Measurements from ENCODE around the gene MED13L.
"Not testable (repeated sequence)": the region's sequence is repeated elsewhere in the genome, so short reads cannot be mapped to it uniquely, and the experiment has no call there.

MED13L gene

DNA sequence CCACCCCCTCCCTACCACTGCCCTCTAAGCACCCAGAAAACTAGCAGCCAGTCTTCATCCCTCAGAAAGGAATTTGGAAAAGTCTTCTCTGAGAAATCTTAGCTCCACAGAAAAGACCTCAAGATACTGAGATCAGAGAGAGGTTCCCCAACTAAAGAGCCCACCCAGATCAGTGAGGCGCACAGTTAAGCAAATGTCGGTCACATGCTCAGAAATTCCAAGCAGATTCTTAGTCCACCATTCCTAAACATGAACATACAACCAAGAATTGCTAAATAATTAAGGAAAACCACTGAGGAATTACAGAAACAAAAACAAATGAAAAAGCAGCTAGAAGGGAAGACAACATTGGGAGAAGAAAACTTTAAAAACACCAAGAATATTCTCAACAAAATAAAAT lies 32.3 kb downstream of the MED13L start:
- DNase-seq = no peak

DNA sequence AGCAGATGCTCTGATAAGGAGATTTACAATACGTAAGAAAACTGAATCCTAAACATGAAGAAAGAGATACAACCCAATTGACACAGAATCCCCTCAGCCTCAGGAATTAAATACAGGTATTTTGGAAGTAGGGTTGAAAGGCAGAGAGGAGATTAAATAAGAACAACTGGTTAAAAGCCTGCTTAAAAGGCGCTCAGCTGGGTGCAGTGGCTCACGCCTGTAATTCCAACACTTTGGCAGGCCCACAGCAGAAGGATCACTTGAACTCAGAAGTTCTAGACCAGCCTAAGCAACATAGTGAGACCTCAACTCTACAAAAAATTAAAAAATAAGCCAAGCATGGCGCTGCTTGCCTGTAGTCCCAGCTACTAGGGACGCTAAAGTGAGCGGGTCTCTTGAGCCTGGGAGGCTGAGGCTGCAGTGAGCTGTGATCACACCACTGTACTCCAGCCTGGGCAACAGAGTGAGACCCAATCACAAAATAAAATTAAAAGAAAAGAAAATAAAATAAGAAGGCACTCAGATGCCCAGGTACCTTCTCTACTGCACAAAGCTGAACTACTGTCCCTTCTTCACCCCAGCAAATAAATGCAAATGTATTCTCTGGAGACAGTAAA lies 32.9 kb downstream of the MED13L start:
- DNase-seq = no peak

DNA sequence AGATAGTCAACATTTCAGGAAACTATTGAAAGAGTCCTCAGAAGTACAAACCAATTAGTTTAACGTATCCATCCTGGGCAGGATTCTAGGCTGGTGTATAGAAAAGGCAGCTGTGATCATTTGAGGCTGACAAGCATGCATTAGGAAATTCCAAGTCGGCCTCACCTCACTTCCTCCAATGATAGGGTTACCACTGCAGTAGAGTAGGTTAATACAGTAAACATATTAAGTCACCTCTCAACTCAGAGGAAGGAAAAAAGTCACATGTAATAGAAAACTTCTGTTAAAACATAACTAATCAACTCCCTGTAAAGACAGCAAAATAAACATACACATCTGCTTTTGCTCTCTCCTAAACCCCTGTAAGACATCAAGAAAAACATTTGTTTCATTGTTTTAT lies 33.5 kb downstream of the MED13L start:
- DNase-seq = no peak

DNA sequence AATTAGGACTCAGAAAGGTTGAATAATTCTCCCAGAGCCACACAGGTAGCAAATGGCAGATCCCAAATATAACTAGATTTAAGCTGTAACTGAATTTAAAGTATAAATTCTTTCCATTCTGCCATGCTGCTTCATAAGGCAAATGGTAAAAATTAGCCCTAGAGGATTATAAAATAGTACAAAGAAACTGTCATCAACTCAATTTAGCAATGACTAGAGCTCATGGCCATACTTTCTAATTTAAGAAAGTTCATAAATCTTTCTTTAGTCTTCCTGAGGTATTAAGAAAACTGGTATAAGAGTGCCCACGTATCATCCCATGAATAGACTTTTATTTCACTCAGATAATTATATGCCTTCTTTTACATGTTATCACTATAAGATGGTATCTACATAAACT lies 34.8 kb downstream of the MED13L start:
- DNase-seq = no peak

DNA sequence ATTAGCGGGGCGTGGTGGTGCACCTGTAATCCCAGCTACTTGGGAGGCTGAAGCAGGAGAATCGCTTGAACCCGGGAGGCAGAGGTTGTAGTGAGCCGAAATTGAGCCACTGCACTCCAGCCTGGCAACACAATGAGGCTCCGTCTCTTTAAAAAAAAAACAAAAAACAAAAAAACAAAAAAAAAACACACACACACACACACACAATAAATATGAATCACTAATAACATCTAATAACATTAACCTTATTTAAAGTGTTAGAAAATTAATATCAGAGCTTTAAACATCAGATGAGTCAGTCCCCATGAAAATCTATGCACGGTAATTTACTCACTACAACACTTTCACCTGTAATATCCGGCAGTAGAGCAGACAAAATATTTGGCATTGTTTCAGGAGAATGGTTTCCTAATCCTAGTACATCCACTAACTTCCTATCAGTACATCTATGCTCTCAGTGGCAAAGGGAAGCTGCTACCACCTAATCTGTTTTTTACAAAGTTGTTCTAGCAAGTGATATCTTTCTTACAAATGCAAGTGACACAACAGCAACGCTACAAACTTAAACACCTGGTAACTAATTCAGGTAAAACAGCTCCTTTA lies 36.2 kb downstream of the MED13L start:
- no peak for DNase-seq

DNA sequence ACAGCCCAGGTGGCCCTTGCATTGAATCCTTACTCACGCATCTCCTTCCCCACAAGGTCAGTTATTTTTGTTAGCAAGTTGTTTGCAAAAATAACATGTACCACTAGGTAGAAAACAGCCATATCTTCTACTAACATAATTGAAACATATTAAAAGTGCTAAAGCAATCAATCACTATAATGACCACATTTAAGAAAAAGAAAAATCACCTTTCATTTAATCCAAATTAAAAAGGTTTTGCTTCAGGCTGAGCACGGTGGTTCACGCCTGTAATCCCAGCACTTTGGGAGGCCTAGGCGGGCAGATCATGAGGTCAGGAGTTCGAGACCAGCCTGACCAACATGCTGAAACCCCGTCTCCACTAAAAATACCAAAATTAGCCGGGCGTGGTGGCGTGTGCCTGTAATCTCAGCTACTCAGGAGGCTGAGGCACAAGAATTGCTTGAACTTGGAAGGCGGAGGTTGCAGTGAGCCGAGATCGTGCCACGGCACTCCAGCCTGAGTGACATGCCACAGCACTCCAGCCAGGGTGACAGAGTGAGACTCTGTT lies 38.8 kb downstream of the MED13L start:
- not testable (repeated sequence) for DNase-seq

DNA sequence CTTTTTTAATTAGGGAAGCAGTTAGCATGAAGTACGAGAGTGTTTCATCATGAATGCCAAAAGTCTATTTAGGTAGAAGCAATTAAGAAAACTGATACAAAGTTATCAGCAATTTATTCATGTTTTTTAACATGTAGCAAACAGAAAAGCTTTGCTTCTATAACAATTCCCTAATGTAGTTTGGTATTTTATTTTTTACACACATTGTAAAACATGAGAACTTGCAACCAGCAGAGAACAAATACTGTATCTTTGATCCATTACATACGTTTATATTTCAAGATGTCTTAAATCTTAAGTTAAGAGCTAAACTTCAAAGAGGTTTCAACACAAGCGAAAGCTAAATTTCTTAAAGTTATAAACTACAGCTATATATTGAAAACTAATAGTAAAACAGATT lies 39.3 kb downstream of the MED13L start:
- DNase-seq = no peak

DNA sequence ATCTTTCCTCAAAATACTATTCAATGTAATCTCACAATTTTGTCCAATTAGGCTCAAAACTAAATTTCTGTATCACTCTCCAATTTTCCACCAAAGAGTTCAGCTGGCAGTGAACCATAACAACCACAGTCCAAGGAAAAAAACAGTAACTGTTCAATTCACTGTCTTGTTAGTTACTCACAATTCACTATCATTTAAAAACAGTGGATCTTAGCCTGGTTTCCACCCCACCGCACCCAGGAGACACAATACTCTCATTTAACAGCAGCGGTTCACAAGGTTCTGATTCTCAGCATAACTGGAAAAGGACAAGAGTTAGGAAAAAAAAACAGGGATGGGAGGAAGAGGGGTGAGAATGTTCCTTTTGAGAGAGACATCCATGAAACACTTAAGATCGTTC lies 40.5 kb downstream of the MED13L start:
- no peak for DNase-seq

DNA sequence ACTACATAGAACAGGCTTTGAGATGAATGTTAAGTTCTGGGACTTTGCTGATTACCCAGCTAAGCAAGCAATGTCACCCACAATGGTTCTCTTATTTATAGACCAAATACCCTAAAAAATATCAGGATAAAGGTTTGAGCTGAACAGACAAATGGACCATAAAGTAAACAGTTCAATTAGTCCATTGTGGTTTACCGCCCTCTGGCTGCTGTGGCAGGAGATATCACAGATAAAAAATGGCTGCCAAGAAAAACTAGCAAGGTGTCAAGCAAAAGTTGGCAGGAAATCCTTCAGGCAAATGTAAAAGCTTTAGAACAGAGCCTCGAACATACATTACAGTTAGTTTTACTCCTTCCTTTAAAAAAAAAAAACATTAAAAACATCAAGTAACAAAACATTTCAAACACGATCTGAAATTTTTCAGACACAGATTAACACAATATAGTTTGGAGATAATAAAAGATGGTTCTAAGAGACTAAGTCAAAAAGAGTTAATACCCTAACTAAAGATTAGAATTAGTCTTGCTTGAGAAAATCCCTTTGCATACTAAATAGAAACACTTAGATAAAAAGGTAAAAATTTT lies 41.3 kb downstream of the MED13L start:
- DNase-seq = peak; percentile 27

DNA sequence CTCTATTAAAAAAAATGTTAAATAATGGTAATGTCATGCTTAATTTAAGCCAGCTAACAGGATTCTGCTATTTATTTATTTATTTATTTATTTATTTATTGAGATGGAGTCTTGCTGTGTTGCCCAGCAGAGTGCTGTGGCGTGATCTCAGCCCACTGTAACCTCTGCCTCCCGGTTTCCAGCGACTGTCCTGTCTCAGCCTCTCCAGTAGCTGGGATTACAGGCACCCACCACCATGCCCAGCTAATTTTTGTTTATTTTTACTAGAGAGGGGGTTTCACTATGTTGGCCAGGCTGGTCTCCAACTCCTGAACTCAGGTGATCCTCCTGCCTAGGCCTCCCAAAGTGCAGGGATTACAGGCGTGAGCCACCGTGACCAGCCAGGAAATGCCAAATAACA lies 43.3 kb downstream of the MED13L start:
- not testable (repeated sequence) for DNase-seq

DNA sequence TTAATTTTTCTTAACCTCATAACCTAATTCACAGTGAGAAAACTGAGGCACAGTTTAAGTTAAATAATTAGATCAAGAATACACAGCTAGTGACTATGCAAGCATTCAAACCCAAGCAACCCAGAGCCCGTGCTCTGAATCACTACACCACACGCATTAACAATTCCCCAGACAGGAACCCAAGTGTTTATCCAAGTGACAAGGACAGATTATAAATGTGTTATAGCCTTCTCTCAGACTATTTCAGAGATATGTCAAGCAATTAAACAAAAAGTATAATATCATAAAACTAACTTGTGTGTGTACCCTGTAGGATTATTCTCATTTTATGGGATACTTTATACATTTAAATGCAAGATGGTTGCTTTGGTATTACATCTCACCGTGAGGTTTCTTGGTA lies 43.8 kb downstream of the MED13L start:
- DNase-seq = no peak

DNA sequence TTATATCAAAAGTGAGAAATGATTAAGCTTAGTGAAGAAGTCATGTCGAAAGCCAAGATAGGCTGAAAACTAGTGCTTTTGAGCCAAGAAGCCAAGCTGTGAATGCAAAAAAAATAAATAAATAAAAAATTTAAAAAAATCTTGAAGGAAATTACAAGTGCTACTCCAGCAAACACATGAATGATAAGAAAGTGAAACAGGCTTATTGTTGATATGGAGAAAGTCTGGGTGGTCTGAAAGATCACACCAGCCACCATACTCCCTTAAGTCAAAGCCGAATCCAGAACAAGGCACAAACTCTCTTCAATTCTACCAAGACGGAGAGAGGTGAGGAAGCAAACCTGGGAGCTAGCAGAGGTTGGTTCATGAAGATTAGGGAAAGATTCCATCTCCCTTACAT lies 49.7 kb downstream of the MED13L start:
- DNase-seq = no peak

DNA sequence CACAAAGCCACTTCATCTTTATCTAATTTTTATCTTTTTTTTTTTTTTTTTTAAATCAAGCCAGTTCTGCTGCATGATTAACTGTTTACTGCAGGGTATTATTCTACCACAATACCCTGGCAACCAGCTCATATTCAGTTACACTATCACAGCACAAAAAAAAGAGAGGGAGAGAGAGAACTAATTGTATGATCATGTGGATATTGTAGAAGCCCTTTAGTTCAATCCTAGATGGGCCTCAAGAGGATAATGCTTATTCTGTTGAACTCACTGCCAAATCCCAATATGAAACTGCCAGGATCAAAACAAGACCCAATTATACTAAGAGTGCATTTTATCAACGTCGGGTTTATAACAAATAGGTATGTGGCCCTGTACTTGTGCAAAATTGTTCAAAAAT lies 51.5 kb downstream of the MED13L start:
- no peak for DNase-seq

DNA sequence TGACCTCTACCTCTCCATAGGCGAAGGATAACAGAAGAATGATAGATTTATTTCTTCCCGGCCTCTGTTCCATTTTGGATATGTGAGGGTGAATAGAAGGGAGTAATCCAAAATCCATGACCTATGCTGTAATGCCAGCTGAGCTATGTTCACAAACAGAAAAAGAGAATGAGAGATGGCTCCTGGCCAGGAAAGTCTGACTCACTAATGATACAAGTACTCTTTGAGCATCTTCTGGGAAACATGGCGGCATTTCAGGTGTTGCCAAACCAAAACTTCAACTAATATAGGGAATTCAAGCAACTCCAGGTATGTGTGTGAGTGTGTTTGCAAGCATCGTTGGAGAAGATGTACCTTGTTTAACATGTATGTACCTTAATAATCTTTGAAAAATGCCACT lies 55.1 kb downstream of the MED13L start:
- peak; percentile 65 for DNase-seq

DNA sequence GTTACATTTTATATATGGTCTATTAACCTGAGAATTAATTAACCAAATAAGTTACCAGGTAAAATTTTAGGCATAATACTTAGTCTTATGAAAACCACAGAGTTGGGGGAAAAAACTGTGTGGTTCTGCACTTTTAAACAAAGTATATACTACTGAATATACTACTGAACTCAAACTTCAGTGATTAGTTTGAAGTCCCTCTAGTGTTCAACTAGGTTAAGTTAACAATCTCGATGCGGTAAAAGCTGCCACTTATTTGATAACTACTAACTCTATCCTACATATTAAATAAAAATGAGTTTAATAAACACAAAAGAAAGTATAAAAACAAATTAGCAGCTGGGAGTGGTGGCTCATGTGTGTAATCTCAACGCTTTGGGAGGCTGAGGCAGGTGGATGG lies 56.7 kb downstream of the MED13L start:
- no peak for DNase-seq

DNA sequence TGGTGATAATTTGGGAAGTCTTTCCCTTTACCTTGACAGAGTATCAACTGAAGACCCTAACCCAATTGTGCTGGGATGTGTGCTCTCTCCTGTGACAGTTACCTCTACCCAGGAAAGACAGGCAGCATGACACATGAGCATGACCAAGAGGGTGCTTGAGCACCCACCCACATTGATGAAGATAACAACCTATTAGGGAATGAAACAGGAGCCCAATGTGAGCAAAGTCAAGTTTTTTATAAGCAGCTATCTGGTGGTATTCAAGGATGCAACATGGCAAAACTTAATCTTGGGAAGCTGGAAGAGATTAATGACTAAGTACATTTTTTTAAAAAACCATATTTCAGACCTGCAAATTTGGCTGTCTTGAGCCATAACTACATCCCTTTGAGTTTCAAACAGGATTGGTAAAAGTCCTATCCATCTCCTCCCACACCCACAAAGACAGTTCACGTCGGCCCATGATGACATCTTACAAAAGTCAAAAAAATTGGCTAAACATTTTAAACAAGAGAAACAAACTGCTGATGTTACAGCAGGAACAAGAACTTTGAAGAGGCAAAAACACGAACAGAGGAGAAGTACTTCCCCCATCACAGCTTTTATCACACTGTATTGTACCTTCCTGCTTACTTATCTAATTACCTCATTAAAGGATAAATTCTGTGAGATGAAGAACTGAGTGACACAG lies 60.3 kb downstream of the MED13L start:
- DNase-seq = no peak

DNA sequence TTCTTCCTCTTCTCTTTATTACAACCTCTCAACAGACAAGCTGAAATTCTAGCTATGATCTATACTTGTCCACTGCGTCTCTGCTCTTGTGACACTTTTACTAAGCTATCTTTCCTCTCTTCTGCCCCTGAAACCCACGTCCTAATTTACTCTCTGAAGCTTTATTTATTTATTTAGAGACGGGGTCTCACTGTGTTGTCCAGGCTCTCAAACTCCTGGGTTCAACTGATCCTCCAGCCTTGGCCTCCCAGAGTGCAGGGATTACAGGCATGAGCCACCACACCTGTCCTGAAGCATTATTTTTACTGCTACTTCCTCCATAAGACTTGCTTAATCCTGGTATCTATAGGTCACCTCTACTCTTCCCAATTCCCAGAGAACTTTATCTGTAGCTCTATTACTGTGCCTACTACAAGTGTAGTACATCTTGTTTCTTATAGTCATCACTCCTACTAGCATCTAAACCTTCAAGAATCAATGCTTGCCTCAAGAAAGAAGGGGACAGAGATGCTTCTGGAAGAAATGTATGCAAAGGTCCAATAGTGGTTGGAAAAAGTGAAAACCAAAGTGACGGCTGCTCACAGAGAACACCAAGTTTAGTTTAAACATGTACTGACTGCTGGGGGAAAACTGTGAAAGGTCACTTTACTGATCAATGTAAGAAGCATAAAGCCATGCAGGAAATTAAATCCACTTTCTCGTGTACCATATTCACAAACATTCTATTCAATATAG lies 61.3 kb downstream of the MED13L start:
- DNase-seq = no peak

DNA sequence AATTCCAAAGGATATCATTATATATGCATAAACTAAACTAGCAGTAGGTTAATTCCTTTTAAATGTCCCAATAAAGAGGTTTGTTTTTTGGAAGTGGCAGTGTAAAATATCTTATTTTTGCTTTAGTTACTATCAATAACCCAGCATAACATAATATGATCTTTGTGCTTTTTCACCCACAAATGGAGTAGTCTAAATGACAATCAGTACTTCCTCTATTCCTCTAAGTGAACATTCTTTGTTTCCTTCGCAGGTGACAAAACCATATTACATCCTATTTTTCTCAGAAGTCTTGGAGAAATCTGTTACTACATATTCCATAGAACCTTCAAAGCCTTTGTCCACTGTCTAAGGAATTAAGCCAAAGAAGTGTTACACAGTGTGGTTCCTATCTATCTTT lies 62.5 kb downstream of the MED13L start:
- no peak for DNase-seq

DNA sequence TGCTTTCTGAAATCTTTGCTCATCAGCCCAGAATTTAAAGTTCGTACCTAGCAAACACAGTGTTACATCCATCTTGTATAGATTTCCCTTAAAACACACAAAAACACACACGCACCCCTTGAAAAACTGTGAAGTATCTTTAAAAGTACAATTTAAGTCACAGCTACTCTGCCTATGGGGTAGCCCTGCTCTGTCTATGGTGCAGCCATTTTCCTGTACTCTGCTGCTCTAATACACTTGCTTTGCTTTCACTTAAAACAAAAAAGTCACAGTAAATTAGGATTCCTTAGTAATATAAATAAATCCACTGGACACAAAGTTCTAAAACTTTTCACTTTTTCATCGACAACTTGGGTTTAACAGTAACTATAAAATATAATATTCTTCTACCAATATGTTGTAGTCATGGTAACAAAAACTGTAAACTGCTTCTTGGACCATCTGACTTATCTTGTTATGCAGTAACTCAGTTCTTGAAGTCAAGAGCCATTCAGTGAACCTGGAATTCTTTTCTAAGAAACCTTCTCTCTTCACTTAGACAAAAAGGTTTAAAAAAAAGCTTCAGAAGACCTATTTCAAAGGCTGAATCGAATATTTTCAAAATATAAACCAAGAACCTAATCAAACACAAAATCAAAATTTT lies 63.5 kb downstream of the MED13L start:
- no peak for DNase-seq

DNA sequence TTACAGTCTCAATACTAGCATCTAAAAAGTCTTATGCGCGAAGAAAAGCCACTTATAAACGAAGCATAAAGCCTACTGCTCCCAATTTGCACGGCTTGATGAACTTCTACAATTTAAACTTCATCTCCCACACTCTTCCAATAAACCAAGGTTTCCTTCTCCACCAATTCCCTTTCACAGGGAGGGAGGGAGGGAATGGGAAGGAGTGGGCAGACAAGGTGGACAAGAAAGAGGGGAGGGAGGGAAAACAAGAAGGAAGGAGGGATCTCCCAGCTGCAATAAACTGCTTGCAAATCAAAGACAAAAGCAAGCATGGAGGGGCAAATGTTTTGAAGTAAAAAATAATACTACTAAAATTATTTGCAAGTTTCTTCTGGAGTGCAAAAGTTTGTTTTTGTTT lies 64.5 kb downstream of the MED13L start:
- no peak for DNase-seq

DNA sequence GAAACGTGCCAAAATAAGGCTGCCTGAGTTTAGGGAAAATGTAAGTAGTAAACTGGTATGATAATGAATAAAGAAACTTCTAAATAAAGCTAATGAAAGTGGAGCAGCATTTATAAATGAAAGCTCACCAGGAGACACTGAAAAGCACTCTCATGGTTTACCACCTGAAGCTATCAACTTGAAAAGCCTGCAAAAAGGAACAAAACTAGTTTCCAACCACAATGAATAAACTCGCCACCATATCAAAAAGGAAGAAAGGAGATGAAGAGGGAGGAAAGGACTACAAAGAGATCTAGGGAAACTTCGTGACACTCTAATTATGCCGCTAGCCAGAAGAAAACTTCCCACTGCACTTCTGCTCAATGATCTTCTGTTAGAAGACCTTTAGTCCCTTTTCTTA lies 66.7 kb downstream of the MED13L start:
- no peak for DNase-seq

DNA sequence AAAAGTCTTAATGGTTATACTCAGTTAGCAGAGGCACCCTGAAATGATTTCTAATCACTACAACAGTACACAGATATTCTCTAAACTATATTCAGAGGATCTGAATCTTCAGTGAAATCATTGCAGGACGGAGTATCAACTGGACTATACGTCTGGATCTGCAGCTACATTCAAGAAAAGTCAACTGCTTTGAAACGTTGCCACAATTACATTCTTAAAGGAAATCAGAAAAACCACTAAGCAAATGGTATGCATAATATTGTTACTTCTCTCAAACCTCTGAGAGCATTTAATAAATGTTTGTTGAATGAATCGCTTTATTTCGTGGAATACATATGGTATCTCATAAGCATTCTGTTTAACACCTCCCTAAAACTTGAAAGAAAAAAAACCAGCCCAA lies 67.4 kb downstream of the MED13L start:
- no peak for DNase-seq

DNA sequence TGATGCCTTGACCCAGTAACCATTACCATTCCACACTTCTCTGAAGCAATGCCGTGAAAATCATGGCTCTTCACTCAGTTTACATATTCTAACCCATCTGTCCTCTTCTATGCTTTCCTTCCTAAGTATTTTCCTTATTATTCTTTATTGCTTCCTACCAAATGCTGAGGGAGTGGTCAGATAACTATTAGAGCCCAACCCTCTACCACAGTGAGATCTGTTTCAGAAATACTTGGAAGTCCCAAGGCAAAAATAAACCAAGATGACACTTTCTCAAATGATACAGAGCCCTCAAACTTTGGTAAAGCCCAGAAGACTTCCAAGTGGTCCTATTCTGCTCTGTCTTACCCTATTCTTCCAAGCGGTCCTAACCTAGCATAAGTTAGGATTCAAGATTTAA lies 68.0 kb downstream of the MED13L start:
- no peak for DNase-seq

All from activated CD4-positive, alpha-beta T cell treated with anti-CD3 and anti-CD28 coated beads for 48 hours (primary cell).